Stimulated activated CD4-positive, alpha-beta T cell treated with anti-CD3 and anti-CD28 coated beads, Interleukin-4, amount 100 ng/mL, for 4 hours (primary cell): ENCODE data around the gene INTS3.
"Not testable (repeated sequence)": the region's sequence is repeated elsewhere in the genome, so short reads cannot be mapped to it uniquely, and the experiment has no call there.

Source experiments
- DNase-seq, 2 experiments: peaks; one replicate each; pipeline ENCODE4 v3.0.0-alpha.2; 2020

INTS3 gene

DNA sequence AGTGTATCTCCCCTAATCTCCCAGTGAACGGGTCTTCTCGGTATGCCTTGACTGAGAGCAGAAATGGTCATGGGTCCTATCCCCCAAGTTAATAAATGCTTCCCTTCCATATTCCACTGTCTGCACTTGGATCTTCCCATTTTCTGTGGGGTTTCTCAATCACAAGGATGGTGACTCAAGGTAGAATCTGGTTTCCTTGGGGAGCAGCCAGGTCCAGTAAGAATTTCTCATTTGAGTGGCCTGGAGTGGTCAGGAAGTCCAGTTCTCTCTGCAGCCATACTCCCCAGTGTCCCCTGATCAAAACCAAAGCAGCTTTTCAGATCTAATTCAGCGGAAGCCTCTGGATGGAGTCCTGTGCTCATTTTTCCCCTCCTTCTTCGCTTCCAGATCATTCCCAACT lies 32.6 kb downstream of the INTS3 start:
- DNase-seq = no peak

DNA sequence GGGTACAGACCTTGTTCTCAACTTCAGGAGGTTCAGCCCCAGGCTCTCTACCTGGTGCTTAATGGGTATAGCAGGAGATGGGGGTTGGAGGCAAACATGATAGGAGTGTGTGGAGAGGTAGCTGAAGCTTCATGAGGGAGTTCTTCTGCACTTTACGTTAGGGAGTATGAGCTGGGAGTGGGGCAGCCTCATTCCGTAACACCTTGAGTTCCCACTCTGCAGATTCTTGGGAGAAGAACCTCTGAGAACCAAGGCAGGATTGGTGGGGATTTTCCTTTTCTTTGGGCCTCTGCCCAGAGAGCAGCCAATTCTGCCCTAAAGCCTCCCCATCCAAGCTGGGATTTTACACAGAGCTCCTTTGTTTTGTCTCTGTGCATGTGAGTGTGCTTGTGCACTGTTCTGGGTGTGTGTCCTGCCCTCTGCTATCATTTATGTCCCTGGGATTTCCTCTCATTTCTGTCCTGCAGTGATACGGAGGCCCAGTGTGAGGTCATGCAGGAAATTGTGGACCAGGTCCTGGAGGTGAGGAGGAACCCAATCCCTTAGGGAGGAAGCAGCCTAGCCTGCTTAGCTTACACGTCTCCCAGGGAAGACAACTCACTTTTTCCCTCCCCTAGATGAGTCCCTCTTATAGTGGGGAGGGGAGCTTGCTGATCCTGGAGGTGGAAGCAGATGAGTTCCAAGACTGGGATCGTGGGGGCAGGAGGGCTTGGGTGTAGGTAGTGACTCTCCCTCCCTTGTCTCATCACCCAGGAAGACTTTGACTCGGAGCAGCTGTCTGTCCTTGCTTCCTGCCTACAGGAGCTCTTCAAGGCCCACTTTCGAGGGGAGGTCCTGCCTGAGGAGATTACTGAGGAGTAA lies 35.7 kb downstream of the INTS3 start:
- no peak for DNase-seq

DNA sequence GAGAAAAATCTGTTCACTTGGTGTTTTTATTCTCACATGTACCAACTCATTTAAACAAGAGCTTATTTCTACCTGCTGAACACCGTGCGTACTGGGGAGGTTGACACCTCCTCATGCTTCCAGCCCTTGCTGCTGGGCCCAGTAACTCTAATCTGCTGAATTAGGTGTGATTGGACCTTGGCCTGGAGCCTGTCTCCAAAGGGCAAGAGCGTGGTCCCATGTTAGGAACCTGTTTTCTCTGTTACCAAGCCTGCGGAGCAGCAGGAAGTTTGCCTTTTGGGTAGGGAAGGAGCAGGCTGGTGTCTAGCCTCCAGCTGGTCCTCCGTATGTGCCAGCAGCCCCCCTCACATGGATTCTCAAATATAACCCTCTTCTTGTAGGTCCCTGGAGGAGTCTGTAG lies 36.5 kb downstream of the INTS3 start:
- DNase-seq = no peak

DNA sequence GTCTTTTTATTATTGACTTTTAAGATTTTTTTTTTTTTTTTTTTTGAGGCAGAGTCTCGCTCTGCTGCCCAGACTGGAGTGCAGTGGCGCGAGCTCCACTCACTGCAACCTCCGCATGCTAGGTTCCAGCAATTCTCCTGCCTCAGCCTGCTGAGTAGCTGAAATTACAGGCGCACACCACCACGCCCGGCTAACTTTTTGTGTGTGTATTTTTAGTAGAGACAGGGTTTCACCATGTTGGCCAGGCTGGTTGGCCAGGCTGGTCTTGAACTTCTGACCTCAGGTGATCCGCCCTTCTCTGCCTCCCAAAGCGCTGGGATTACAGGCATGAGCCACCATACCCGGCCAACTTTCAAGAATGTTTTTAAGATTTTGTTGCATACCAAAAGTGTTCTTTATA lies 38.8 kb downstream of the INTS3 start:
- DNase-seq = not testable (repeated sequence)

DNA sequence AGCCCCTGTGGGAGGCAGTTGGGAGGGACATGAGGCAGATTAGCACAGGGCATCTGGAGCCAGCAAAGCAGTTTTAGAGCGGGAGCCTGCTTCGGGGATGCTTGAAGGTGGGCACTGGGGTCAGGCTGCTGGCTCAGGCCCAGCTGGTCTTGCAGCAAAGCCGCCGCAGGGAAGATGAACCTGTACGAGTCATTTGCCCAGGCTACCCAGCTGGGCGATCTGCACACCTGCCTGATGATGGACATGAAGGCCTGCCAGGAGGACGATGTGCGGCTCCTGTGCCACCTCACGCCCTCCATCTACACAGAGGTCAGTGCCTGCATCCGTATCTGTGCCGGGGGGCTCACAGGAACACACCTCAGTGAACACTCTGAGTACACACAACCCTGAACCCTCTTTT lies 39.7 kb downstream of the INTS3 start:
- DNase-seq = no peak

DNA sequence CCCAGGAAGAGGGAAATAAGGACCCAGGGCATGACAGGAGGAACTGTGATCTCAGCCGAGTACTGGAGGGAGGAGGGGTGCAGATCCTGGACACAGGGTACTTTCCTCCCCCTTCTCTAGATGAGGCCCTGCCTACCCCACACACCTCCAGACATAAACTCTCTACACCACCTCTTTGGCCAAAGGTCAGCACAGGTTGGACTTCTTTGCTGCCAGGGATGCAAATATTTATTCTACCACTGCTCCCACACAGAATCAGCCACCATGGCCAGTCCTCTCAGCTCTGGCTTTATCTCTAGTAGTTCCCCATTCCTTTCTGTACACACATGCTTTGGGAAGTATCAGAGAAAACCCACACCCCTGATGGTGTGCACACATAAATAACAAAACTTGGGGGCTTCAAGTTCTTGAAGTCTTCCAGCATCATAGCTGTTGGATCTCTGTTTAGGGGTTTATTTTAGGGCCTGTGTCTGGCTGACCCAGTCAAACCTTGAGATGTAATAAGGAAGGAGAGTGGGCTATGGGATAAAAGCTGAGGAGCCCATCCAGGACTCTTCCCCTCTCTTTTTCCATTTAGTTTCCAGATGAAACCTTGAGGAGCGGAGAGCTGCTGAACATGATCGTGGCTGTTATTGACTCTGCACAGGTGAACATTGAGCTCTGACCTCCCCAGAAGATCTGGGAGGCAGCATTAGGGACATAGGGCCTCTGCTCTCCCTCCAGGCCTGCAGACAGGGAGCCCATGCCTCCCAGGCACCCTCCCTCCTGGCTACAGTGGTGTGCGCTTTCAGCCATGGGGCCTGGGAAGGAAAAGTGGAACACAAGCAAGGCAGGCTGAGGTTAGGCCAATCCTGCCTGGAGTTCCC lies 40.7 kb downstream of the INTS3 start:
- no peak for DNase-seq

DNA sequence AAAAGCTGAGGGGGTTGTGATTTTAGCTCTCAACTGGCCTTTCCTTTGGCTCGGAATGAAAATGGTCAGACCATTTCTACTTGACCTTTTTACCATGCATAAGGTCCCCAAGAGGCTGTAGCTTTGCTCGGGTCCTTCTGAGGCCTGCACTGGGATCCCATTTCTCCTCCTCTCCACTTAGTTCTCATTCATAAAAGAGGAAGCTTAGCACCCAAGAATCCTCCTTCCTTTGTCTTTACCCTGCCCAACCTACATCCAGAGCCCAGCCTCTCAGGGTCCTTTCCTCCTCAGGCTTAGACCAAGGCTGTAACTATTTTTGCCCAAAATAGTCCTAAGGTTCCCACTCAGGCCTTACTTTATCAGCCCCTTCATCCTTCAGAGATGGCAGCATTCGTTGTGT lies 41.4 kb downstream of the INTS3 start:
- no peak for DNase-seq

DNA sequence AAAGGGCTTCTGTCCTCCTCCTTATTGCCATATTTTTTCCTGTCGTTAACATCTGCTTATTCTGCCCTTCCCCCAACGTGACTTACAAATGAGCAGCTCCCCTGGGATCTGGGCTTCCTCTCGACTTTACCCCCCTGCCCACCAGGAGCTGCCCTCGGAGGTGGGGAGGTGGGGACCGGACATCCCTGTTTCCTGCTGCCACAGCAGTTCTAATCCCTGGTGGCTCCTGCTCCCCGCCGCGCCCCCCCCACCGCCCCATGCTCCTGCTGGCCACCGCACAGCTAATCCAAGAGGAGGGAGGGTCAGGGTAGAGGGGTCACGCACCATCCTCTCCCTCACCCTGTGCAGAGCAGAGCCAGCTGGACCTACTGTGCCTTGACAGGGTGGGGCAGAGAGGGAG lies 42.9 kb downstream of the INTS3 start:
- DNase-seq = no peak

DNA sequence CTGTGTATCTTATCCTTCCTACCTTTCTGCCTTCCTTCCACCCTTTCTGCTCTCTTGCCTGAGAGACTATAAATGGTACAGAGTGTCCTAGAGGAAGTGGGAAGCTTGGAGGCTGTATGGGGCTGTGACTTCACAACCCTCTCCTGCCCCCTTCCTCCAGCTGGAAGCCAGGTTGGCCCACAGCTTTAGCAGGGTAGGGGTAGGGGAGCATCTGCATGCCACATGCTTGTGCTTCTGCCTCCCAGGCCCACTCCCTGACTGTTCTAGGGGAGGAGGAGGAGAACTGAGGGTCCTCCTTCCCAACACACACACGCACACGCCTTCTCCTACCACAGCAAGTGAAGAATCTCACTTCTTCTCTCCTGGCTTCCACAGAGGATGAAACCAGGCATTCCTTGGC lies 43.4 kb downstream of the INTS3 start:
- no peak for DNase-seq

DNA sequence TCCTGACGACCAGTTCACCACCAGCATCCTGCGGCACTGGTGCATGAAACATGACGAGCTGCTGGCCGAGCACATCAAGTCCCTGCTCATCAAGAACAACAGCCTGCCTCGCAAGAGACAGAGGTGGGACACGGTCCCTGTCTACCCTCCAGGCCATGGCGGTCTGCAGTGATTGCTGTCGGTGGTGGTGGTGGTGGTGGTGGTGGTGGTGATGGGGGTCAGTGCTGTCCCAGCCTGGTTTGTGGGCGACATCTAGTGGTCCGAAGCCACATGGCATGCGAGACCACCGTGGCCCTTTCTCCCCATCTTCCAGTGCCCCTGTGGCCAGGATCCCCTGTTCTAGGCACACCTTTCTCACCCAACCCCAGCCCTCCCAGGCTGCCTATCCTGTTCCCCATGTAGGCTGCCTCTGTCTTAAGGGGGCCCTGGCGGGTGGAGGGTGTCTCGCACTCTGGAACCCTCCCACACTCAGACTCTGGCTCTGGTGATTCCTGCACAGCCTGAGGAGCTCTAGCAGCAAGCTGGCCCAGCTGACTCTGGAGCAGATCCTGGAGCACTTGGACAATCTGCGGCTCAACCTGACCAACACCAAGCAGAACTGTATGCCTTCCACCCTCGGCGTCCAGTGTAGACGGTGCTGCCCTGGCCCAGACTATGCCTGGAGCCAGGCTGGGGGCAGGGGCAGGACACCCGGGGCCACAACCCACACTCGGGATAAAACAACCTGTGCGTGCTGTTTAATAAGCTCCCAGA lies 44.2 kb downstream of the INTS3 start:
- no peak for DNase-seq

DNA sequence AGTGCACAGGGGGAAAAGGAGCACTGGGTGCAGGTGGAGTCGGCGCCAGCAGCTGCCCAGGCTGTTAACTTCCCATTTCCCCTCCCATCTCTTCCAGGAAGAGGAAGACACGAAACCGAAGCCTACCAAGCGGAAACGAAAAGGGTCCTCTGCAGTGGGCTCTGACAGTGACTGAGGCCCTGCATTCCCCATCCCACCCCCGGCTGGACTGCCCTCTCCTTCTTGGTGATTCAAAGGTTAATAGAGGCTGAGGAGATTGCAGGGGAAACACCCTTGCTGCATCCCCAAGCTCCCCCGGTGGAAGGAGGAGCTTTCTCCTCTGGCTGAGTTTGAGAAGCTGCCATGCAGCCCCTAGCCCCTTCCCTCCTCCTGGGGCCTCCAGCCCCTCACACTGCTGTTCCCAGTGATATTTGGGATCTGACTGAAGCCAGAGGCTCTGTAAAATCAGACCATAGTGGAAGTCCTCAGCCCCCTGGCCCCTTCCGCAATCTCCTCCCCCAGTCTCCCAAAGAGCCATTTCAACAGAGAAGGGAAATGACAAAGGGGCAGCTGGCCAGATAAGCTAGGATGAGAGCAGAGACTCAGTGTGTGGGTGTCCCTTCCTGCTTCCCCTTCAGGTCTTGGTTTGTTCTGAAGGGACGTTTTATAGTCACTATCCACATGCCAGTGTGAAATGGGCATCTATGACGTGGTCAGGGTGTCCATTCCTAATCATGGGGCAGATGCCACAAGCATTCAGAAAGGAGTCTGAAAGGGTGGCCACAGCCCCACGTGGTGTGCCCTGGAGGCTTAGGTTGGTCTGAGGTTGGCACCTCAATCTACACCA lies 45.5 kb downstream of the INTS3 start:
- DNase-seq = no peak

DNA sequence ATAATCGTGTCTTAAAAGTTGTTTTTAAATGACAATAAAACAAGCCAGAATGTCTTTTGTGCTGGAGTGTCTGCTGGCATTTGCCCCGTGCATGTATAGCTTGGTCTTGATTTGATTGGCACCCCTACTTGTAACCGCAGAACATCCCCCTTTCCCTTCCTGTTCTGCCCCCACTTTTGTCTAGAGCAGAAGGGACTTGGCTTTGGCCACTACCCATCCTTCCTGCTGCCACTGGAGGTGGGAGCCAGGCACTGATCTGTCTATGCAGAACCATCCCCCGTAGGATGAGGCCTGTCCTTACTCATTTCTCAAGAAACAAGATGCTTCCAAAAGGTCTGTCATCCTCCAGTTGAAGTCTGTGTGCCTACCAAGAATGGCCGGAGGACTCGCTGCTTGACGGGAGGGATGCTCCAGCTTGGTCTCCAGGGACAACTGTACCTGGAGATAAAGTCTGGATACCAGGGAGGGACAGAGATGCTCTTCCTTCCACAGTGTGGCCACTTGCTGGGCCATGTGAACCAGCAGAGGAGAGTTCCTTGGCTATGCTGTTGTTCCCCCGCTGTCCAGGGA lies 46.3 kb downstream of the INTS3 start:
- no peak for DNase-seq

DNA sequence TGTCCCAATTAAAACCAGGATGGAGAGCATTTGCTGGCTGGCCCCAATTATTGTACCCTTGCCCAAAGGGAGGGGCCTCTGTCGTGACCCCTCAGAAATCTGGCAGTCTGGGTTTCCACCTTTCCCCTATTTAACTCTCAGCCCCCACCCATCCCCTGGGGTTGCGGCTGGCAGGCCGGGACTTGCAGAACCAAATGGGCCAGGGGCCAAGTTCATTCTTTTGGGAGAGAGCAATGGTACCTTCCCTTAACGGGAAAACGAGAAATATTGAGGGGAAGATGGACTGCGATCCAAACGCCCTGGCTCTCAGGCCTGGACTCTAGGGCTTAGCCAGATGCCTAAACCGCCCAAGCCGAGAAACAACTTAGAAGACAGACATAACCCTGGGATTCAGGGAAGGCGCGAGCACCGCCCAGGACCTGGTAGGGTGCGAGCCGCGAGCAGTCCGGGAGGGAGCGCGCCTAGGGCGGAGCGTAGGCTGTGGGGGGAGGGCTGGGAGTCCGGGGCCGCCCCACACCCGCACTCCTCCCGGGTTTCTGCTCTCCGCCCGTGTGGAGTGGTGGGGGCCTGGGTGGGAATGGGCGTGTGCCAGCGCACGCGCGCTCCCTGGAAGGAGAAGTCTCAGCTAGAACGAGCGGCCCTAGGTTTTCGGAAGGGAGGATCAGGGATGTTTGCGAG lies 47.1 kb downstream of the INTS3 start, which contains the start of gene SLC27A3:
Gene SLC27A3, plus strand, starts transcription at position 628 of the 678 bp plus-strand sequence. CDS start 91 bp downstream, outside the sequence.
- peak in 1 of 2 experiments; percentile 26 for DNase-seq

DNA sequence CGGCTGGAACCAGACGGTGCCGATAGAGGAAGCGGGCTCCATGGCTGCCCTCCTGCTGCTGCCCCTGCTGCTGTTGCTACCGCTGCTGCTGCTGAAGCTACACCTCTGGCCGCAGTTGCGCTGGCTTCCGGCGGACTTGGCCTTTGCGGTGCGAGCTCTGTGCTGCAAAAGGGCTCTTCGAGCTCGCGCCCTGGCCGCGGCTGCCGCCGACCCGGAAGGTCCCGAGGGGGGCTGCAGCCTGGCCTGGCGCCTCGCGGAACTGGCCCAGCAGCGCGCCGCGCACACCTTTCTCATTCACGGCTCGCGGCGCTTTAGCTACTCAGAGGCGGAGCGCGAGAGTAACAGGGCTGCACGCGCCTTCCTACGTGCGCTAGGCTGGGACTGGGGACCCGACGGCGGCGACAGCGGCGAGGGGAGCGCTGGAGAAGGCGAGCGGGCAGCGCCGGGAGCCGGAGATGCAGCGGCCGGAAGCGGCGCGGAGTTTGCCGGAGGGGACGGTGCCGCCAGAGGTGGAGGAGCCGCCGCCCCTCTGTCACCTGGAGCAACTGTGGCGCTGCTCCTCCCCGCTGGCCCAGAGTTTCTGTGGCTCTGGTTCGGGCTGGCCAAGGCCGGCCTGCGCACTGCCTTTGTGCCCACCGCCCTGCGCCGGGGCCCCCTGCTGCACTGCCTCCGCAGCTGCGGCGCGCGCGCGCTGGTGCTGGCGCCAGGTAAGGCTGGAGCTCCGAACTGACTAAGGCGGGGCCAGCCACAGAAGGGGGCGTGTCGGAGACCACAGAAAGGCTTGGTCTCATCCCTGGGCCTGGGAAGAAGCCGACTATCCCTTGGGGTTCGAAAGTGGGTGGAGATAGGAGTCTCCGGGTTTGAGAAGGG lies 47.8 kb downstream of the INTS3 start:
- peak; percentile 60 to 61 for DNase-seq

DNA sequence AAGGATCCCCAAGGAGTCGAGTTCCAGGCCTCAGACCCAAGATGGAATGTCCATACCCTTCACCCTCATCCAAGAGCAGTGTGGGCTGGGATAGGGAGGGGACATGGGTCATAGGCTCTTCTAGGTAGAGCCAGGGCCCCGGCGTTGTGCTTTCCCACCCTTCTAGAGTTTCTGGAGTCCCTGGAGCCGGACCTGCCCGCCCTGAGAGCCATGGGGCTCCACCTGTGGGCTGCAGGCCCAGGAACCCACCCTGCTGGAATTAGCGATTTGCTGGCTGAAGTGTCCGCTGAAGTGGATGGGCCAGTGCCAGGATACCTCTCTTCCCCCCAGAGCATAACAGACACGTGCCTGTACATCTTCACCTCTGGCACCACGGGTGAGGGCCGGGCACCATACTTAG lies 48.5 kb downstream of the INTS3 start:
- DNase-seq = no peak

DNA sequence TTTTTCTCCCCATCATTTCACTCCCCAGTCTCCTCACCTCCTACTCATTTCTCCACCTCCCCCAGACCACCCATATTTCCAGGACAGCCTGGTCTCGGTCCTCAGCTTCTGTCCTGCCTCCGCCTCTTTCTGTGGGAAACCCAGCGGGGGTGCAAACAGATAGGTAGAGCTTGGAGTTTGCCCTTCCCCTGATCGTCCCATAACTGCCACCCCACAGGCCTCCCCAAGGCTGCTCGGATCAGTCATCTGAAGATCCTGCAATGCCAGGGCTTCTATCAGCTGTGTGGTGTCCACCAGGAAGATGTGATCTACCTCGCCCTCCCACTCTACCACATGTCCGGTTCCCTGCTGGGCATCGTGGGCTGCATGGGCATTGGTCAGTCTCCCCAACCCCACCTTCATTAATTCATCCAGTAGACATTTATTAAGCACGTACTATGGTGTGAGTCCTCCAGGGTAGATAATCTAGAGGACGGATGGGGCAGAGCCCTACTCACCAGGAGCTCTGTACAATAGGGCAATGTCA lies 49.1 kb downstream of the INTS3 start:
- DNase-seq = no peak

DNA sequence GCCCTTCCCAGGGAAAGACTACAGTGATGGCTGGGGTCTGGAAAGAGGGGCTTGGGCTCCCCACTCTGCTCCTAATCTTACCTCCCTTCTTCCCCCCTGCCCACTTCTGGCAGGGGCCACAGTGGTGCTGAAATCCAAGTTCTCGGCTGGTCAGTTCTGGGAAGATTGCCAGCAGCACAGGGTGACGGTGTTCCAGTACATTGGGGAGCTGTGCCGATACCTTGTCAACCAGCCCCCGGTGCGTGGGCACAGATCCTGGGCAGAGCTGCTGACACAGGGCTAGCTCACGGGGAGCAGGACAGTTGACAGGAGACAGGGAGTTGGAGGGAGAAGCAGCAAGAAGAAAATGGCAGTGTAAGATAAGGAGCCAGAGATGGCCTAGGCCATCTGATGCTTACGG lies 49.8 kb downstream of the INTS3 start:
- DNase-seq = no peak

DNA sequence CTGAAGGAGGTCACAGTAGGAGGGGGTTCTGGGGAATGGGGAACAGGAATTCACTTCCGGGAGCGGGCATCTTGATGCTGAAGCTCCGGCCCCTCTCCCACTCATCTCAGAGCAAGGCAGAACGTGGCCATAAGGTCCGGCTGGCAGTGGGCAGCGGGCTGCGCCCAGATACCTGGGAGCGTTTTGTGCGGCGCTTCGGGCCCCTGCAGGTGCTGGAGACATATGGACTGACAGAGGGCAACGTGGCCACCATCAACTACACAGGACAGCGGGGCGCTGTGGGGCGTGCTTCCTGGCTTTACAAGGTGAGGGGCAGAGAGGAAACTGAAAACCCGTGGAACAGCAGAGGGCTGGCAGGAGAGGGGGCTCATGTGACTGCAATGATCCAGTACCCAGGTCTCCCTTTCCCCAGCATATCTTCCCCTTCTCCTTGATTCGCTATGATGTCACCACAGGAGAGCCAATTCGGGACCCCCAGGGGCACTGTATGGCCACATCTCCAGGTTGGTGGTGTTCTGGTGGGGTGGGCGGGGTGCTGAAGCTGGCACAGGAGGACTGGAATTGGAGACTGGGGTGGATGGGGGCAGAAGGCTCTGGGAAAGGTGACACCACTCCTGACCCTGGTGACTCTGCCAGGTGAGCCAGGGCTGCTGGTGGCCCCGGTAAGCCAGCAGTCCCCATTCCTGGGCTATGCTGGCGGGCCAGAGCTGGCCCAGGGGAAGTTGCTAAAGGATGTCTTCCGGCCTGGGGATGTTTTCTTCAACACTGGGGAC lies 50.4 kb downstream of the INTS3 start:
- no peak for DNase-seq
